ENCODE results near the gene NEK6.

- TF ChIP-seq CTCF (IDR thresholded peaks at IDR 0.05): no peak
- TF ChIP-seq GATA3 (IDR thresholded peaks at IDR 0.05; ENCODE audit: borderline replicate concordance): no peak
- TF ChIP-seq CHD4 (IDR thresholded peaks at IDR 0.05; ENCODE audit: borderline replicate concordance): no peak
- TF ChIP-seq MAZ (IDR thresholded peaks at IDR 0.05; ENCODE audit: borderline replicate concordance, low read depth, low read length): no peak
- TF ChIP-seq POLR2AphosphoS2 (conservative IDR thresholded peaks at IDR 0.05; ENCODE audit: low read length): no peak
- TF ChIP-seq ELK1 (IDR thresholded peaks at IDR 0.05; ENCODE audit: low read depth, low read length): no peak
- no peak for TF ChIP-seq FOSL2 (IDR thresholded peaks at IDR 0.05)
- TF ChIP-seq FOSL2 (CRISPR knock-in tag; IDR thresholded peaks at IDR 0.05): no peak
- no peak for TF ChIP-seq SMC3 (IDR thresholded peaks at IDR 0.05)
These were observed 138.1 kb downstream of the NEK6 start for GRCh38 chr9:124395826-124396225.
